ENCODE measurements around the gene CIPC.

CIPC gene

GRCh38 chr14:77088645-77089044 lies 9.4 kb upstream of the CIPC start:
- Histone ChIP-seq H3K9me2 (replicated peaks; ENCODE audit: low read depth, low read length) (no peaks in the 10 kb centered on the region), H3K9ac (ENCODE audit: low read depth, low read length, poor library complexity, severe bottlenecking) (no peak overlapping the region), H3K4me2 (ENCODE audit: low read depth, low read length, poor library complexity, severe bottlenecking) (no peak overlapping the region), H3K4me1 (ENCODE audit: insufficient read depth, low read length, poor library complexity, severe bottlenecking) (no peaks in the 10 kb centered on the region), H2AFZ (ENCODE audit: low read length) (no peak overlapping the region), H3K4me3 (ENCODE audit: low read length, poor library complexity, severe bottlenecking) (no peak overlapping the region), H3K79me2 (ENCODE audit: insufficient read depth, low read length) (no peaks in the 10 kb centered on the region), H3K27me3 (ENCODE audit: insufficient read depth, low read length, poor library complexity, severe bottlenecking) (no peaks in the 10 kb centered on the region), H4K20me1 (ENCODE audit: insufficient read depth, low read length, poor library complexity, severe bottlenecking) (no peaks in the 10 kb centered on the region), H3K36me3 (ENCODE audit: insufficient read depth, low read length) (no peaks in the 10 kb centered on the region), H3K9me3 (ENCODE audit: insufficient read depth, low read depth, low read length) (peaks cover 8% of the 10 kb centered on the region; the same call in 1 of the 2 replicates), H3F3A (ENCODE audit: low read depth) (no peaks in the 10 kb centered on the region)
- TF ChIP-seq CTCF (conservative IDR thresholded peaks at IDR 0.05; ENCODE audit: low read length) (no peak), EZH2phosphoT487 (IDR thresholded peaks at IDR 0.05; ENCODE audit: borderline replicate concordance) (no peak)

GRCh38 chr14:77091518-77091917 lies 6.5 kb upstream of the CIPC start:
- no peaks in the 10 kb centered on the region for H3K27me3 ChIP-seq (ENCODE audit: insufficient read depth, low read length, poor library complexity, severe bottlenecking)
- H3K36me3 ChIP-seq (ENCODE audit: insufficient read depth, low read length), result no peaks in the 10 kb centered on the region
- TF ChIP-seq EZH2phosphoT487 (IDR thresholded peaks at IDR 0.05; ENCODE audit: borderline replicate concordance) (no peak), CTCF (conservative IDR thresholded peaks at IDR 0.05; ENCODE audit: low read length) (no peak)
- H3K9ac ChIP-seq (ENCODE audit: low read depth, low read length, poor library complexity, severe bottlenecking), result no peak overlapping the region
- H3F3A ChIP-seq (ENCODE audit: low read depth), result no peaks in the 10 kb centered on the region
- no peaks in the 10 kb centered on the region for H3K4me1 ChIP-seq (ENCODE audit: insufficient read depth, low read length, poor library complexity, severe bottlenecking)
- H3K4me2 ChIP-seq (ENCODE audit: low read depth, low read length, poor library complexity, severe bottlenecking), result no peak overlapping the region
- H4K20me1 ChIP-seq (ENCODE audit: insufficient read depth, low read length, poor library complexity, severe bottlenecking), result no peaks in the 10 kb centered on the region
- H3K79me2 ChIP-seq (ENCODE audit: insufficient read depth, low read length), result peaks cover under 1% of the 10 kb centered on the region; the same call in 1 of the 2 replicates
- no peaks in the 10 kb centered on the region for H3K9me2 ChIP-seq (replicated peaks; ENCODE audit: low read depth, low read length)
- H3K9me3 ChIP-seq (ENCODE audit: insufficient read depth, low read depth, low read length), result peaks cover 8% of the 10 kb centered on the region; the same call in 1 of the 2 replicates
- H3K4me3 ChIP-seq (ENCODE audit: low read length, poor library complexity, severe bottlenecking), result no peak overlapping the region
- no peak overlapping the region for H2AFZ ChIP-seq (ENCODE audit: low read length)

GRCh38 chr14:77092676-77093075 lies 5.4 kb upstream of the CIPC start:
- peaks cover 6% of the 10 kb centered on the region for H3K4me1 ChIP-seq (ENCODE audit: insufficient read depth, low read length, poor library complexity, severe bottlenecking)
- peaks cover 10% of the 10 kb centered on the region for H3K79me2 ChIP-seq (ENCODE audit: insufficient read depth, low read length)
- no peak overlapping the region for H3K4me2 ChIP-seq (ENCODE audit: low read depth, low read length, poor library complexity, severe bottlenecking)
- H3F3A ChIP-seq (ENCODE audit: low read depth), result no peaks in the 10 kb centered on the region
- no peak overlapping the region for H3K4me3 ChIP-seq (ENCODE audit: low read length, poor library complexity, severe bottlenecking)
- H4K20me1 ChIP-seq (ENCODE audit: insufficient read depth, low read length, poor library complexity, severe bottlenecking), result no peaks in the 10 kb centered on the region
- H3K9ac ChIP-seq (ENCODE audit: low read depth, low read length, poor library complexity, severe bottlenecking), result no peak overlapping the region
- peaks cover 8% of the 10 kb centered on the region; the same call in 1 of the 2 replicates for H3K9me3 ChIP-seq (ENCODE audit: insufficient read depth, low read depth, low read length)
- no peak overlapping the region for H2AFZ ChIP-seq (ENCODE audit: low read length)
- no peaks in the 10 kb centered on the region for H3K27me3 ChIP-seq (ENCODE audit: insufficient read depth, low read length, poor library complexity, severe bottlenecking)
- no peaks in the 10 kb centered on the region for H3K9me2 ChIP-seq (replicated peaks; ENCODE audit: low read depth, low read length)
- TF ChIP-seq CTCF (conservative IDR thresholded peaks at IDR 0.05; ENCODE audit: low read length), result no peak
- TF ChIP-seq EZH2phosphoT487 (IDR thresholded peaks at IDR 0.05; ENCODE audit: borderline replicate concordance), result no peak
- no peaks in the 10 kb centered on the region for H3K36me3 ChIP-seq (ENCODE audit: insufficient read depth, low read length)

All from Loucy (cell line).